Endometrial microvascular endothelial cells (primary cell): Measurements from ENCODE around the gene ZC3H6. TPM values are rescaled to one million over a fixed set of nuclear protein-coding genes. Genes with fewer than 3 reads are reported as not detected.

Experiments
- in situ Hi-C: cut with HindIII; loops from 2 replicates; pipeline ENCODE4 v1.10.0; 2017; ENCODE audit warnings: low sequenced_read_pairs, low pct_unique_long_range_greater_than_20kb; ENCODE audit errors: inconsistent ontology term
- total RNA-seq: library from RNA; depleted of rRNA; stranded (reverse); fragments of >200 nt; gene quantifications from one replicate; pipeline ENCODE4 v1.2.3, GENCODE V29; 2015; ENCODE audit errors: inconsistent ontology term

Gene ZC3H6
- 1.0 TPM for total RNA-seq

- in situ Hi-C loops, result no loop called here
These were observed at the start of gene ZC3H6 for GRCh38 chr2:112275311-112275886. Gene ZC3H6, plus strand, starts transcription at chr2:112275597. Its CDS starts 398 bp downstream, at chr2:112275995.

- in situ Hi-C loops, result no loop called here
These were observed 46.0 kb upstream of the ZC3H6 start for GRCh38 chr2:112229348-112229747.

DNA sequence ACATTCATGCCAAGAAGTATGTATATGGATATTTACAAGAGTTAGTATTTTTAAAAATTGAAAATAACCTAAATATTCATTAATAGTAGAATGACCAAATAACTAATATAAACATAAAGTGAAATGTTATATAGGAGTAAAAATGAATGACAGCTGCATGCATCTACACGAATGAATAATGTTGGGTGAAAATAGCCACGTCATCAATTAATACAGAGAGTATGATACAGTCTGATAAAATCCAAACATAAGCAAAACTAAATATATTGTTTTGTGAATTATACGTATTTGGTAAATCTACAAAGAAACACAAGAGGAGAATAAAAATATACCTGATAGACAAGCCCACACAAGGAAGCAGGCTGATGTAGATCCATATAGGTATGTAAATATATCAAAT is 45.0 kb upstream of the ZC3H6 start:
- in situ Hi-C loops, result no loop called here

DNA sequence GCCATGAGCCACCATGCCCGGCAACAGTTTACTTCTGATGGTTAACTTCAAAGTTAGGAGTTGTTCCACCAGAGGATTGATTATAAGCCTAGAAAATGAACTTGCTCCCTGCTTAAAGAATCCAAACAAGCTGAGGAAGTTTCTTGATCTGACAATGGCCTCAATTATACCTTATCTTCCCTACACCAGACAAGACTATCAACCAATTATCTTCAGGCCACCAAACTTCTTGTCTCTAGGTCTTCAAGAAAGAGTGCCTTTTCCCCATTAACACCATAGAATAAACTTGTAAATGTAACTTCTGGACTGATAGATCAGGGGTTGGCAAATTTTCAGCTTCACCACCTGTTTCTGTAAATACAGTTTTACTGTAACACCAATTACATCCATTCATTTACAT is 35.5 kb upstream of the ZC3H6 start:
- in situ Hi-C loops, result no loop called here

DNA sequence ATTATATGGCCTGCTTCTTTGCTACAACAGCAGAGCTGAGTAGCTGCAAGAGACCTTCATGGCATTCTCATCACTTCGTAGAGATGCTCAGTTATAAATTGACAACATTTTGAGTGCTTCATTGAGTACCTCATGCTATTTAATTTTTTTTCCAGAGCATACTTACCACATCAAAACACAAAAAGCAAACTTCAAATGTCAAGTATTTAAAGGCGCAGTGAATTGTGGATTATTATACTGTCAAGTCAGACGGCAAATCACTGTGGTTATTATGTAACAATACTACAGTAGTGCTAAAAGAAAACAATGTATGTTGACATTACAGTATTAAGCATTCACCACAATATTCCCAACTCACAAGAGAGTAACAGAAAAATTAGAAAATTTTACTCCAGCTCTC is 33.0 kb upstream of the ZC3H6 start:
- in situ Hi-C loops, result no loop called here

GRCh38 chr2:112243233-112243632 is 32.2 kb upstream of the ZC3H6 start:
- in situ Hi-C loops, result no loop called here

DNA sequence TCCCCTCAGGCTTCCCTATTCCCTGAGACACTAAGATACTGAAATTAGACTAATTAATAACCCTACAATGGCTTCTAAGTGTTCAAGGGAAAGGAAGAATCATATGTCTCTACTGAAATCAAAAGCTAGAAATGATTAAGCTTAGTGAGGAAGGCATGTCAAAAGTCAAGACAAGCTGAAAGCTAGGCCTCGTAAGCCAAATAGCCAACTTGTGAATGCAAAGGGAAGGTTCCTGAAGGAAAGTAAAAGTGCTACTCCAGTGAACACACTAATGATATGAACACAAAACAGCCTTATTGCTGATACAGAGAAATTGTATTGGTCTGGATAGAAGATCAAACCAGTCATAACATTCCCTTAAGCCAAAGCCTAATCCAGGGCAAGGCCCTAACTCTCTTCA is 30.5 kb upstream of the ZC3H6 start:
- in situ Hi-C loops, result no loop called here

GRCh38 chr2:112251271-112251670 is 24.1 kb upstream of the ZC3H6 start:
- in situ Hi-C loops, result no loop called here

- in situ Hi-C loops, result no loop called here
These were observed 22.1 kb upstream of the ZC3H6 start for GRCh38 chr2:112253261-112253815.

- in situ Hi-C loops, result no loop called here
These were observed 20.7 kb upstream of the ZC3H6 start, which contains the start of gene ZC3H8 for GRCh38 chr2:112254466-112255240. Gene ZC3H8, minus strand, starts transcription at chr2:112255042. Its CDS starts 61 bp downstream, at chr2:112254981.

DNA sequence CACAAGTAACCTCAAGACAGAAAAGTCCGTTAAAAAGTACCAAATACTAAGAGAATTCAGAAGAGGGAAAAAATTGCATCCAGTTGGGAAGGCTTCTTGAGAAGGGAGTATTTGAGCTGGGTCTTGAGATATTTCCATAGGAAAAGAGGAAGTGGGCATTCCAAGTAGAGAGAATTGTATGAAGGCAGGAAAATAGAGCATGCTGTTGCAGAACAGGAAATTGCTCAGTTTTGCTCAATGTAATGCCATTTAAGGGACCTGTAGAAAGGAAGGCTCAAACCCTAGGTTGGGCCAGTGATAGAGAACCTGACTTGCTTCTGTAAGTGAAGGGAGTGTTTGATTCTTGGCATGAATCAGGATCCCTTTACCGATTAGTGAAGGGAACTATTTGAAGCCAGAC is 19.5 kb upstream of the ZC3H6 start:
- in situ Hi-C loops, result no loop called here

- in situ Hi-C loops, result no loop called here
These were observed 18.7 kb upstream of the ZC3H6 start for GRCh38 chr2:112256654-112257053.

- in situ Hi-C loops, result no loop called here
These were observed 17.8 kb upstream of the ZC3H6 start for GRCh38 chr2:112257575-112257974.

GRCh38 chr2:112259509-112260294 is 15.7 kb upstream of the ZC3H6 start:
- in situ Hi-C loops, result no loop called here

DNA sequence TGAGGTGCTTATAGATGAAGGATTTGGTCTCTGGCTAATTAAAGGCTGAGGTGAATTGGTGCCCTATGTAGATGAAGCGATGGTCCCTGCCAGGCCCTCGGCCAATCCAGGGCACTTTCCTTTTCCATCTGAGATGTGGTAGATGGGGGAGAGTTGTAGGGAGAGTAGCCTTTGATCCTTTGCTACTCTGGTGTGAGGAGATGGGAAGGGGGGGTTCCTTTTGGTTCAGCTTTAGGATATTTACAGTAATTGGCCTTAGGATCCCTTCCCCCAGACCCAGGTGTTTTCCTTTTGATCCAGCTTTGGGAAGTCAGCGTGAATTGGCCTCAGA is 15.1 kb upstream of the ZC3H6 start:
- in situ Hi-C loops, result no loop called here

GRCh38 chr2:112262876-112263275 is 12.5 kb upstream of the ZC3H6 start:
- in situ Hi-C loops, result no loop called here

GRCh38 chr2:112268547-112268946 is 6.8 kb upstream of the ZC3H6 start:
- in situ Hi-C loops, result no loop called here

DNA sequence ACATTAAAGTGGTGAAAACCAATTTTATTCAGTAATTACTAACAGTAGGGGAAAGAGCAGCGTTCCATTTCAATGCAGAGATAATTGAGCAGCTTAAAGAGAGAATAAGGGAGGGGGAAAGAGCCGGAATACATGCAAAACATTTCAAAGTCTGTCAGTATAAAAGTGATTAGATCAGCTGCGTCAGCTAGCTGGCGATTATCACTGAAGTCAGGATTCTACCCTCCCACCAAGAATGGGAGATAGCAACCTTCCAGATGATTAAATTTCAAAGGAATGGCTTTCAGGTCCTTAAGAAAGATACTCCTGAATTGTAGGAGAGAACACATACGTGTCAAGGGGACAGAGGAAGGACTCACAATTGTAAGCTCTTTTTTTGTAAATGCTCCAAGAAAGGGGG is 2.7 kb upstream of the ZC3H6 start:
- in situ Hi-C loops, result no loop called here

- in situ Hi-C loops, result no loop called here
These were observed 2.0 kb upstream of the ZC3H6 start for GRCh38 chr2:112273349-112273748.
